Left lung (tissue), 10 donors: ENCODE data around the gene MAST4. TPM values are rescaled to one million over a fixed set of nuclear protein-coding genes. Genes with fewer than 3 reads are reported as not detected.

ENCODE experiments used
- ATAC-seq: fragments of 200-7000 bp; cut with Tn5 transposase; one replicate; pipeline ENCODE4 v1.9.1; 2020; ENCODE audit warnings: moderate library complexity
- DNase-seq, 4 donors: peaks; one replicate each; pipeline ENCODE4 v3.0.0-alpha.2; 2013 to 2020
- H3K27ac ChIP-seq, 2 donors: fragments of 200-600 bp; sonication (generic) in 1 of 2; one replicate each; pipeline versions ENCODE4 v1.5.0 to v1.8.0; 2020 to 2021
- H3K27me3 ChIP-seq, 2 donors: fragments of 200-600 bp; sonication (generic) in 1 of 2; one replicate each; pipeline versions ENCODE4 v1.5.0 to v1.8.0; 2020 to 2021
- H3K36me3 ChIP-seq, 2 donors: fragments of 200-600 bp; sonication (generic) in 1 of 2; one replicate each; pipeline versions ENCODE4 v1.5.0 to v1.8.0; 2020 to 2021
- H3K4me1 ChIP-seq, 2 donors: fragments of 200-600 bp; one replicate each; pipeline ENCODE4 v1.8.0; 2021
- H3K4me3 ChIP-seq, 2 donors: fragments of 200-600 bp; sonication (generic) in 1 of 2; one replicate each; pipeline versions ENCODE4 v1.5.0 to v1.8.0; 2020 to 2021; ENCODE audit warnings: mild to moderate bottlenecking in 1 of 2
- H3K9me3 ChIP-seq, 2 donors: fragments of 200-600 bp; sonication (generic) in 1 of 2; one replicate each; pipeline versions ENCODE4 v1.5.0 to v1.8.0; 2020 to 2021
- intact Hi-C, 2 donors: fragments of 100-400 bp; cut with DNase I; formaldehyde crosslinking; loops; one replicate each; pipeline versions ENCODE4 v1.11.2 to v1.14.2; 2022
- polyA plus RNA-seq, 6 donors: library from polyadenylated mRNA; unstranded; fragments of 120-200 nt; gene quantifications; one replicate each; pipeline ENCODE4 v1.2.1, GENCODE V29; 2013; ENCODE audit not compliant: insufficient read length in 6 of 6
- total RNA-seq, 2 donors: library from RNA; stranded (reverse); fragmentation: NEBNext Ultra II Directional; extraction: Animal tissue kit (Norgen Biotek cat#: 25700); gene quantifications; one replicate each; pipeline ENCODE4 v1.2.1, GENCODE V29; 2021
- TF ChIP-seq, protein P1 (sequence below), 2 donors: fragments of 200-600 bp; sonication (generic) in 1 of 2; IDR thresholded peaks; one replicate each; pipeline versions ENCODE4 v1.5.0 to v1.8.0; 2021; ENCODE audit warnings: antibody characterized with exemption in 2 of 2
- donor health status: DM: no; HTN: yes; CAD: no.
- donor health status: DM: no; HTN: no; CAD: no.

The MAST4 gene
- total and polyA plus RNA-seq, 8 donors: 47.7 to 57.6 (median 53.0) TPM

DNA sequence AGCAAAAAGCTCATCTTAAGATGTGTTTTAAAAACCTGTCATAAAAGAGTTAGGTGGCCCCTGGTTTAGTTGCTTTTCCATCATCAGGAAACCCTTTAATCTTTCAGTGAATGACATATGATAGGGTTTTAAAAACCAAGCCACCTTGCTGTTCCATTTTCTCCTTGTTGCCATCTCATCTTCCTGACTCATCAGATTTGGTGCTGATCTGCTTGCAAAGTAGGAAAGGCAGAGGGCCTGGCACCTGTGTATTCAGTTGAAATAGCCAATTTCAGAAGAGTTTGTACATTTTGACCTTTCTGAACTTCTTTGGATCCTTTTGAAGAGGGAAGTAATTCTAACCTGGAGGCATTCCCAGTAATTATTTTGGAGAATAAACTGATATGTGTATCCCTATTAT, 327.7 kb downstream of the MAST4 start:
- TF ChIP-seq, protein P1, sequence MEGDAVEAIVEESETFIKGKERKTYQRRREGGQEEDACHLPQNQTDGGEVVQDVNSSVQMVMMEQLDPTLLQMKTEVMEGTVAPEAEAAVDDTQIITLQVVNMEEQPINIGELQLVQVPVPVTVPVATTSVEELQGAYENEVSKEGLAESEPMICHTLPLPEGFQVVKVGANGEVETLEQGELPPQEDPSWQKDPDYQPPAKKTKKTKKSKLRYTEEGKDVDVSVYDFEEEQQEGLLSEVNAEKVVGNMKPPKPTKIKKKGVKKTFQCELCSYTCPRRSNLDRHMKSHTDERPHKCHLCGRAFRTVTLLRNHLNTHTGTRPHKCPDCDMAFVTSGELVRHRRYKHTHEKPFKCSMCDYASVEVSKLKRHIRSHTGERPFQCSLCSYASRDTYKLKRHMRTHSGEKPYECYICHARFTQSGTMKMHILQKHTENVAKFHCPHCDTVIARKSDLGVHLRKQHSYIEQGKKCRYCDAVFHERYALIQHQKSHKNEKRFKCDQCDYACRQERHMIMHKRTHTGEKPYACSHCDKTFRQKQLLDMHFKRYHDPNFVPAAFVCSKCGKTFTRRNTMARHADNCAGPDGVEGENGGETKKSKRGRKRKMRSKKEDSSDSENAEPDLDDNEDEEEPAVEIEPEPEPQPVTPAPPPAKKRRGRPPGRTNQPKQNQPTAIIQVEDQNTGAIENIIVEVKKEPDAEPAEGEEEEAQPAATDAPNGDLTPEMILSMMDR (IDR thresholded peaks at IDR 0.05): no peak
- no peak for ATAC-seq
- Histone ChIP-seq H3K36me3 (no peaks in the 10 kb centered on the region), H3K9me3 (no peaks in the 10 kb centered on the region), H3K27me3 (no peaks in the 10 kb centered on the region), H3K27ac (no peak overlapping the region), H3K4me3 (no peak overlapping the region), H3K4me1 (no peaks in the 10 kb centered on the region)
- DNase-seq: no peak
- intact Hi-C loops: no loop called here

DNA sequence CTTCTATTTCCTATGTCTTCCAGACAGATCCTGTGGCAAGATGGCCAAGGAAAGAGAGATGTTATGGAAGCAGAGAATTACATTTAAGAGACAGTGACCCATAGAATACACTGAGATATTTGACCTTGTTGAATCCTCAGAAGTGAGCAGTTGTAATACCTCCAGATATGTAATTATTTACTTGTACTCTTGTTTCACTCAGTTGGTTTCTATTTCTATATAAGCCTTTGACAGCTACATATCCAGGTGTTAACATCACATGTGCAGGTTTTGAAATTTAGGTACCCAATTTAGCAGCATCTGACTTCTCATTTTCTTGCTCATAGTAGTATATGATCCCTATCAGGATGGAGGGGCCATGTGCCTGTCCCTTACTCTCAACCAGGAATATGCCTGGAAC, 330.9 kb downstream of the MAST4 start:
- no peak for DNase-seq
- Histone ChIP-seq H3K27ac (no peak overlapping the region), H3K36me3 (no peaks in the 10 kb centered on the region), H3K9me3 (no peaks in the 10 kb centered on the region), H3K27me3 (no peaks in the 10 kb centered on the region), H3K4me3 (no peak overlapping the region), H3K4me1 (no peaks in the 10 kb centered on the region)
- intact Hi-C loops: no loop called here
- TF ChIP-seq, protein P1 (IDR thresholded peaks at IDR 0.05): no peak
- ATAC-seq: no peak

DNA sequence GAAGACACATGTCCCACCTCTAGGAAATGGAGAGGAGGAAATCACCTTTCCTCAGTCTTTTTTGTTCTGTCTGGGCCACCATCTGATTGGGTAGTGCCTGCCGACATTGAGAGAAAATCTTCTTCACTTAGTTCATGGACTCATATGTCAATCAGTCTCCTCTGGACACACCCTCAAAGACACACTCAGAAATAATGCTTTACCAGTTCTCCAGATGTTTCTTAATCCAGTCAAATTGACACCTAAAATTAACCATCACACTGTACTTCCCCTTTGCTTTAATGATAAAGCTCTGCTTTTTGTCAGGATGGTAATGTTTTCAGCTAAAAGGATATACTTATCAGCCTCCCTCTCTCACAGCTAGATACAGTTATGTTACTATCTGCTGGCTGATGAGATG, 333.1 kb downstream of the MAST4 start:
- DNase-seq (no peak), ATAC-seq (no peak)
- Histone ChIP-seq H3K27me3 (no peaks in the 10 kb centered on the region), H3K4me3 (no peak overlapping the region), H3K9me3 (no peaks in the 10 kb centered on the region), H3K4me1 (no peaks in the 10 kb centered on the region), H3K27ac (no peak overlapping the region), H3K36me3 (no peaks in the 10 kb centered on the region)
- TF ChIP-seq, protein P1 (IDR thresholded peaks at IDR 0.05): no peak
- intact Hi-C loops: no loop called here

DNA sequence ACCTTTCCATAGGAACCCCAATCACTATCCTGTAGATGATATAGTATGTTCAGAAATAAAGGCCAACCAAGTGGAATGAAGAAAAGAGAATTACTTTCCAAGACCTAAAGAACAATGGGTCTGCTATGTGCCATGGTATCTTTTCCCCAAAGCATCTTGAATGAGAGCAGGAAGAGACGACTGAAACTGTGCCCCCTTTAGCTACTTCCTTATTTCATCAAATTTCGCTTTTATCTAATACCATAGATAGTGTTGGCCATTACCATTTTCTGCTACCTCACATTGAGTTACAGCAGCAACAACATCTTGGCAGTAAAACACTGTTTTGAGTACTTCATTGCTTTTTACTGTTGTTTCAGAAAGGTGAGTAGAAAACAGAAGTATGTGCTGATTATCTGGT, 333.8 kb downstream of the MAST4 start:
- no peaks in the 10 kb centered on the region for H3K9me3 ChIP-seq
- no peak overlapping the region for H3K27ac ChIP-seq
- intact Hi-C loops: no loop called here
- TF ChIP-seq, protein P1 (IDR thresholded peaks at IDR 0.05): no peak
- H3K4me1 ChIP-seq: no peaks in the 10 kb centered on the region
- DNase-seq (no peak), ATAC-seq (no peak)
- no peaks in the 10 kb centered on the region for H3K36me3 ChIP-seq
- no peaks in the 10 kb centered on the region for H3K27me3 ChIP-seq
- H3K4me3 ChIP-seq: no peak overlapping the region

DNA sequence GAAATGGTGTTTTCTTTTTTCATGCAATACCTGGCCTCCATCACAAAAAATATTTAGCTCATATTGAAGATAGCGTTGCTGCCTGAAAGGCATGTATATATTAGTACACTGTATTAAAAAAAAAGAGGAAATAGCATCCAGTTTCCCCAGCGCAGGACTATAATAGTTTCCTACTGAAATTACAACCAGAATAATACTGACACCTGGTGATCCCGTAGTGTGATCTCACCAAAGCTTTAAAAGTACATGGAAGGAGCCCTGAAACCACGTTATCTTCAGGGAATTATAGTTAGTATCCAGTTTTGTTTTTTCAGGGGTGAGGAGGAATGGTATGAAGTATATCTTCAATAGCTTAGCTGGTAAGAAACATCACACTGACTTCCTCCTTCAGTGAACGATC, 335.5 kb downstream of the MAST4 start:
- TF ChIP-seq, protein P1 (IDR thresholded peaks at IDR 0.05): no peak
- no peak for DNase-seq
- H3K4me1 ChIP-seq: no peaks in the 10 kb centered on the region
- intact Hi-C loops: no loop called here
- H3K36me3 ChIP-seq: no peaks in the 10 kb centered on the region
- no peak overlapping the region for H3K27ac ChIP-seq
- H3K9me3 ChIP-seq: no peaks in the 10 kb centered on the region
- no peak for ATAC-seq
- H3K27me3 ChIP-seq: no peaks in the 10 kb centered on the region
- no peak overlapping the region for H3K4me3 ChIP-seq
